Measurements from ENCODE around the gene SUSD2. TPM values are rescaled to one million over a fixed set of nuclear protein-coding genes. Genes with fewer than 3 reads are reported as not detected.
"Not testable (repeated sequence)": the region's sequence is repeated elsewhere in the genome, so short reads cannot be mapped to it uniquely, and the experiment has no call there.

The SUSD2 gene, protein sequence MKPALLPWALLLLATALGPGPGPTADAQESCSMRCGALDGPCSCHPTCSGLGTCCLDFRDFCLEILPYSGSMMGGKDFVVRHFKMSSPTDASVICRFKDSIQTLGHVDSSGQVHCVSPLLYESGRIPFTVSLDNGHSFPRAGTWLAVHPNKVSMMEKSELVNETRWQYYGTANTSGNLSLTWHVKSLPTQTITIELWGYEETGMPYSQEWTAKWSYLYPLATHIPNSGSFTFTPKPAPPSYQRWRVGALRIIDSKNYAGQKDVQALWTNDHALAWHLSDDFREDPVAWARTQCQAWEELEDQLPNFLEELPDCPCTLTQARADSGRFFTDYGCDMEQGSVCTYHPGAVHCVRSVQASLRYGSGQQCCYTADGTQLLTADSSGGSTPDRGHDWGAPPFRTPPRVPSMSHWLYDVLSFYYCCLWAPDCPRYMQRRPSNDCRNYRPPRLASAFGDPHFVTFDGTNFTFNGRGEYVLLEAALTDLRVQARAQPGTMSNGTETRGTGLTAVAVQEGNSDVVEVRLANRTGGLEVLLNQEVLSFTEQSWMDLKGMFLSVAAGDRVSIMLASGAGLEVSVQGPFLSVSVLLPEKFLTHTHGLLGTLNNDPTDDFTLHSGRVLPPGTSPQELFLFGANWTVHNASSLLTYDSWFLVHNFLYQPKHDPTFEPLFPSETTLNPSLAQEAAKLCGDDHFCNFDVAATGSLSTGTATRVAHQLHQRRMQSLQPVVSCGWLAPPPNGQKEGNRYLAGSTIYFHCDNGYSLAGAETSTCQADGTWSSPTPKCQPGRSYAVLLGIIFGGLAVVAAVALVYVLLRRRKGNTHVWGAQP
- 0.72 TPM for polyA plus RNA-seq (2013, experiment 1 of 2; ENCODE audit: insufficient read length)
- polyA plus RNA-seq (2013, experiment 2 of 2; ENCODE audit: insufficient read length): 0.75 TPM

- no peak for DNase-seq
Measured at GRCh38 chr22:24181088-24181995, at the start of gene SUSD2. TSS of gene SUSD2 (plus strand) at chr22:24181487. CDS start at chr22:24181520, 33 bp downstream.

- DNase-seq: no peak
Measured at GRCh38 chr22:24133187-24133965, 47.9 kb upstream of the SUSD2 start.

GRCh38 chr22:24134090-24134846 lies 47.0 kb upstream of the SUSD2 start:
- no peak for DNase-seq

GRCh38 chr22:24136533-24136932 lies 44.8 kb upstream of the SUSD2 start:
- not testable (repeated sequence) for DNase-seq

- peak; percentile 53 for DNase-seq
Measured at GRCh38 chr22:24137595-24137994, 43.7 kb upstream of the SUSD2 start.

- DNase-seq: no peak
Measured at GRCh38 chr22:24138649-24139420, 42.5 kb upstream of the SUSD2 start.

GRCh38 chr22:24140357-24140756 lies 40.9 kb upstream of the SUSD2 start:
- no peak for DNase-seq

DNA sequence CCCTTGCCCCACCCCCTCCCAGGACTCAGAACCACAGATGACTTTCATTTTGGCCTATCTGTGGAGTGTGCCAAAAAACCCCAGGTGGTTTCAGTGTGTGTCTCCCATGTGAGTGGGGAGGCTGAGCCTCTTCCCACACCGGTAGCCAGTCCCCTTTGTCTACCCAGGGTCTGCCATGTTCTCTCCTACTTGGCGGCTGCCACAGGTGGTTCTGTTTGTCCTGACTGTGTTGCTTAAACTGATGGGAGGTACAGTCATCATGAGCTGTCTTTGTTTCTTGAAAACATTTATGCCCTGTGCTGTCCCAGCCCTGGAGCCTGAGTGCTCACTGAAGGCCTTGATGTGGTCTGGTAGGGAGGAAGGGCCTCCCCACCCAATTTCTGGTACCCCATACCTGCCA lies 39.7 kb upstream of the SUSD2 start:
- no peak for DNase-seq

DNA sequence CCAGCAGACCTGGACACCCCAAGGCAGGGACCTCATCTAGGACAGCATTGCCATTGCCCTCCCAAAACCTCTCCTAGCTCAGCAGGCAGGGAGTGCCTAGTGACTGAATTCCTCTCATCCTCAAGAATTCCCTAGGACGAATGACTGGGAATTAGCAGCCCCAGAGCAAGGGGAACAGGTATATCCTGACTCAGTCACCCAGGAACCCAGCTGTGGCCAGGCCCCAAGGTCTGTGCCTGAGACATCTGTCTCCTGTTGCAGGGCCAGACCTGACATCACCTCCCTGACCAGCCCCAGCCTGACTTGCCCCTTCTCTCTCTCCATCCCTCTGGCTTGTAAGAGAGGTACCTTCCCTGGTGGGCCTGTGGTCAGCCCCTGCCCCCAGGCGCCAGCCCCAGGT lies 39.0 kb upstream of the SUSD2 start:
- no peak for DNase-seq

- no peak for DNase-seq
Measured at GRCh38 chr22:24142831-24143230, 38.5 kb upstream of the SUSD2 start.

DNA sequence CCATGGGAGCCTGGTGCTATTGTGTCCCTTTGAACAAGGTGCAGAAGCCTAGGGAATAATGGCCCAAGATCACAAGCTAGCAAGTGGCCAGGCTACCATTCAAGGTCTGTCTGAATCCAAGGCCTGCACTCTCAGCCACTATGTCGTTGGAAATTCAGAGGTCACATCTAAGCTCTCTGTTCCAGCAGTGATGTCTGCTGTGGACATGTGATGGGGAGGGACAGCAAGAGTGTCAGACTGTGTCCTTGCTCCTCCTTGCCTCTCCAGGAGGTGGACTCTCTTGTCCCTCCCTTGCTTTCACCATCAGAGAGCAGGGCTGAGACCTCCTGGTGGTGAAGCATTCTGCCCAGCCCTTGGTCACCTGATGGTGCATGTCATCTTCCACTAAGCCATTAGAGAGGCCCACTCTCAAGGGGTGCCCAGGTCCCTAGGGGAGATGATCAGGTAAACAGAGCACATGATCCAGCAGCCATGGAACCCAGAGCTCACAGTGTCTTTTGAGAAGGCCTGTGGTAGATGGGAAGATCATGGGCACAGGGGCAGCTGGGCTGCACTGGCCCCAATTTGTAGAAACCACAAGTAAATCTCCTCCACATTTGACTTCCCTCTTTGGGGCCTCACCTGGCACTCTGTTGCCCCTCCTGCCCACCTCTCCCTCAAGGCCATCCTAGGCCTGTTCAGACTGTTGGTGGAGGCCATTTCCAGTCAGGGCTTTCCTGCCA lies 37.1 kb upstream of the SUSD2 start:
- DNase-seq: no peak

- DNase-seq: no peak
Measured at GRCh38 chr22:24144778-24145085, 36.6 kb upstream of the SUSD2 start.

DNA sequence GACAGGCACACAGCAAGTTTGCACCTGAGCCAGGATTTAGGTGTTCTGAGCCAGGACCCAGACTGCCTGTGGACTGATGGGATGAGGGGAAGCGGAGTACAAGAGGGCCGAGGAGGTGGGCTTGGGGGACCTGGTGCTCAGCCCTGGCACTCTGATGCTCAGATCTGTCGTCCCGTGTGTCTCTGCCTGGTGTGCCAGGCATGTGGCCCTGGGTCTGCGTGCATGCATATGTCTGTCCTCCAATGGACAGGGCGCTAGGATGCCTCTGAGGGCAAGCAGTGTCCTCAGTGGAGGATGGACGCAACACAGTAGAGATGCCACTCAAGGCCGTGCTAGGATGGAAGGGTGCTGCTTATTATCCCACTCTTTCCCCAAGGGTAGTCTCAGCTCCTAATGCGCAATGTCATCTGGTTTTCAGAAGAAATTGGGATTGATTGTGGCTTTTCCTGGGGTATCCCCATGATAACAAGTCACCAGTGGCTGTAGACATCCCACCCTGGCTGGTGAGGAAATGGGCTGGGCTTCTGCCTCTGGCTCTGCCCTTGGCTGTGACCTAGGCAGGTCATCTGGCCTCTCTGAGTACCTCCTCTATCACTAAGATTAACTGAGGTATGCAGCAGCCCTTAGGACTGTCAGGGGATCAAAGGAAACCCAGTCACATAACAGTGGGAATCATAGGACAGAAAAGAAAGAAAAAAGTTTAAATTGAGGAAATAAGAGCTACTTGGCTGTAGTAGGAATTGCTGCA lies 35.7 kb upstream of the SUSD2 start:
- no peak for DNase-seq

- peak; percentile 71 for DNase-seq
Measured at GRCh38 chr22:24146194-24146616, 35.1 kb upstream of the SUSD2 start.

- DNase-seq: peak; percentile 93
Measured at GRCh38 chr22:24146791-24147353, 34.4 kb upstream of the SUSD2 start.

DNA sequence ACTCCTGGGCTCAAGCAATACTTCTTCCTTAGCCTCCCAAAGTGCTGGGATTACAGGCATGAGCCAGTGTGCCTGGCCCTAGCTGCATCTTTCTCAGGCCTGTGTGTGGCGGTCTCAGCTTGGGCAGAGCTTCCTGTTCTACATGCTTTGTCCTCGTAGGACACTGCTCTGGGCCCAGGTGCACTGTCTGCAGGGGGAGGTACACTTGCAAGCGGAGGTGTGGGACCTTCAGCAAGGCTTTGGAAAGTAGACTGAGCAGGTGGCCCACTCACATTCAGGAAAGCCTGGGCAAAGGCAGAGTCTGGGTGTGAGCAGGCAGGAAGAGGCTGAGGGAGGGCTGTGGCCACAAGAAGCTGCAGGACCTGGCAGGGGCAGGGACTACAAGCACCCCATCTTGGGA lies 33.6 kb upstream of the SUSD2 start:
- DNase-seq: no peak

DNA sequence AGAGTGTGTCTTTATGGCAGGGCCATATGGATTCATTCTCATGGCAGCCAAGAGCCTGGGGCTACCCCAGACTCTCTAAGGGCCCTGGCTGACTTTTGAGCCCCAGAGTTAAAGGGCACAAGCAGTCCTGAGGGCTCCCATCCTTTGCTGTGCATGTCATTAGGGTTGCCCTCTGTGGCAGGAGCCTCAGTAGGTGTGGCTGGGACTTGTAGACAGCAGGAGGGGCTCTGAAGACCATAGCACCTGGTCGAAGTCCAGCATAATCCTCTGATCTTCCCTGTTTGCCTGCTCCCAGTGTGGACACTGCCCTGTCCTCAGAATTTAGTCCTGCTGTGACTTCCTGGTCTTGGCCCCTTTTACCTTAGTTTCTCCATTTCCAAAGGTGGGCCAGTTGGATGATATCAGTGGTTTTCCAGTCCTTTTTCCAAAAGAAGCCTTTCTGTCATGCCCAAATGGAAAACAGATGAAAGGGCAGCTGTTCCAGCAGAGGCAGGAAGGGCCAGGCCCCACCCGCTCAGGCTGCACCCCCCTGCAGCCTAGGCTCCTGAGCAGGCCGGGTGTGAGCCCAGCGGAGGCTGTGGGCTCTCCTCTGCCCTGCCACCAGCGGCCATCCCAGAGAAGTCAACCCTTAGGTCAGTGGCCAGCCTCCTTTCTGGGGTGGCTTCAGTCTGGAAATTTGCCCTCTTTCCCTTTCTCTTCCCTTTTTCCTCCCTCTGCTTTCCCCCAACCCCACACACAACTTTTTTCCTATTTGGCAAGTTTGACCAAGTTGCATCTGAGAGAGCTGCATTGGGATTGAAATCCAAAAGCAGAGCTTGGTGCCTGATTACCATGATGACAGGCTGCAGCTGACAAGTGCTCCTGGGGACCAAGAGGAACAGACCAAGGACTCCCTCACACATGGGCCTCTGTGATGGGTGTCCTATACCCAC lies 32.8 kb upstream of the SUSD2 start:
- no peak for DNase-seq
